Common myeloid progenitor, CD34-positive (primary cell): Measurements from ENCODE around the gene CCDC127.
"Not testable (repeated sequence)": the region's sequence is repeated elsewhere in the genome, so short reads cannot be mapped to it uniquely, and the experiment has no call there.

Experiments used
- CTCF ChIA-PET: fragments of 350-600 bp; sonication (Branson Sonifier 250); formaldehyde crosslinking; loops from one replicate; lab custom pipeline; 2021; ENCODE audit warnings: antibody characterized with exemption; lab: Charles Lee
- POLR2A ChIA-PET: fragments of 350-600 bp; sonication (Branson Sonifier 250); formaldehyde crosslinking; loops from one replicate; lab custom pipeline; 2021; ENCODE audit warnings: antibody characterized with exemption; lab: Charles Lee
- DNase-seq, 3 donors: peaks; one replicate each; pipeline versions ENCODE4 v3.0.0 to v3.0.0-alpha.2; 2013
- H3K27ac ChIP-seq, 2 experiments: 1 replicate in 1 of 2; 2 replicates in 1 of 2; pipeline ENCODE4 v1.7.0; 2013; ENCODE audit warnings: inconsistent platforms in 2 of 2, low read length in 2 of 2, mild to moderate bottlenecking in 2 of 2, low read depth in 1 of 2, moderate library complexity in 1 of 2; ENCODE audit not compliant: severe bottlenecking in 2 of 2, insufficient read depth in 1 of 2, poor library complexity in 1 of 2
- H3K27me3 ChIP-seq, 5 experiments: replicated peaks in 2 of 5; 1 replicate in 3 of 5; 2 replicates in 2 of 5; pipeline versions ENCODE4 v1.6.1 to v1.7.0; 2013; ENCODE audit warnings: low read length in 4 of 5, mild to moderate bottlenecking in 2 of 5, moderate library complexity in 2 of 5, inconsistent platforms in 1 of 5; ENCODE audit not compliant: insufficient read depth in 5 of 5, control insufficient read depth in 4 of 5
- H3K36me3 ChIP-seq, 4 experiments: 1 replicate in 2 of 4; 2 replicates in 2 of 4; pipeline versions ENCODE4 v1.6.1 to v1.7.0; 2013; ENCODE audit warnings: low read length in 3 of 4, control low read depth in 1 of 4, mild to moderate bottlenecking in 1 of 4; ENCODE audit not compliant: control insufficient read depth in 4 of 4, insufficient read depth in 4 of 4
- H3K4me1 ChIP-seq, 4 experiments: 1 replicate in 3 of 4; 2 replicates in 1 of 4; pipeline versions ENCODE4 v1.6.1 to v1.7.1; 2013; ENCODE audit warnings: low read length in 3 of 4, mild to moderate bottlenecking in 3 of 4, control low read depth in 1 of 4, inconsistent platforms in 1 of 4, moderate library complexity in 1 of 4; ENCODE audit not compliant: control insufficient read depth in 4 of 4, insufficient read depth in 4 of 4; ENCODE audit errors: control extremely low read depth in 1 of 4
- H3K4me3 ChIP-seq, 7 experiments: 1 replicate in 4 of 7; 2 replicates in 3 of 7; pipeline versions ENCODE4 v1.5.1 to v1.7.0; 2013; ENCODE audit warnings: mild to moderate bottlenecking in 7 of 7, low read length in 6 of 7, moderate library complexity in 6 of 7, inconsistent platforms in 2 of 7, low read depth in 2 of 7, control low read depth in 1 of 7; ENCODE audit not compliant: insufficient read depth in 4 of 7, control insufficient read depth in 1 of 7; ENCODE audit errors: extremely low read depth in 1 of 7
- H3K9me3 ChIP-seq, 5 experiments: 1 replicate in 4 of 5; 2 replicates in 1 of 5; pipeline versions ENCODE4 v1.6.1 to v1.7.1; 2013; ENCODE audit warnings: low read length in 4 of 5, mild to moderate bottlenecking in 2 of 5, inconsistent platforms in 1 of 5, low read depth in 1 of 5, moderate library complexity in 1 of 5; ENCODE audit not compliant: control insufficient read depth in 4 of 5, insufficient read depth in 2 of 5; ENCODE audit errors: control extremely low read depth in 1 of 5
- WGBS: methylation state at CpG from one replicate; pipeline ENCODE4 v1.1.5; 2013; ENCODE audit not compliant: insufficient coverage; 5-methylcytosine and 5-hydroxymethylcytosine counted together

CCDC127 gene

DNA sequence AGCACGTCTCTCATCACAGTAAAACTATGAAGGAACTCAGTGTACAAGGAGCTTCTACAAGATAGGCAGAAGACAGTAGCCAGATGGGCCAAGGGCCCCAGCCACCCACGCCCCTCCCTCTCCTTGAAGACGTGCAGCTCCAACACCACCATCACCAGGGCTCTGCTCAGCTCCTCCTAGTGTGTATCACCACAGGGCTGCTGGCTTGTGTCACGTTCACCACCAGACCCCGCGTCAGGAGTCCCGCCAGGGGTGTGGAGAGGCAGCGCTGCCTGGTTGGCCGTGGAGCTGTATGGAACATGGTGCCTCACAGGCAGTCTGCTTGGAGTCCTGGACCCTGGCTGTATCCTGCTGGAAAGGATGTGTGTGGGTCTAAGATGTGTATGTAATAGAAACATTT lies 32.4 kb upstream of the CCDC127 start:
- H3K27ac ChIP-seq, POLR2A ChIA-PET, H3K9me3 ChIP-seq, H3K27me3 ChIP-seq, CTCF ChIA-PET, H3K4me3 ChIP-seq: not testable (repeated sequence)
- Histone ChIP-seq H3K36me3 (peaks cover 2 to 40% (median 25%) of the 10 kb centered on the region in 4 experiments), H3K4me1 (peaks cover 0 to 22% (median 8%) of the 10 kb centered on the region in 4 experiments)
- DNase-seq: peak in 1 of 3 donors; percentile 17
- 100% methylated on average over 2 of the region's 9 CpGs for WGBS

DNA sequence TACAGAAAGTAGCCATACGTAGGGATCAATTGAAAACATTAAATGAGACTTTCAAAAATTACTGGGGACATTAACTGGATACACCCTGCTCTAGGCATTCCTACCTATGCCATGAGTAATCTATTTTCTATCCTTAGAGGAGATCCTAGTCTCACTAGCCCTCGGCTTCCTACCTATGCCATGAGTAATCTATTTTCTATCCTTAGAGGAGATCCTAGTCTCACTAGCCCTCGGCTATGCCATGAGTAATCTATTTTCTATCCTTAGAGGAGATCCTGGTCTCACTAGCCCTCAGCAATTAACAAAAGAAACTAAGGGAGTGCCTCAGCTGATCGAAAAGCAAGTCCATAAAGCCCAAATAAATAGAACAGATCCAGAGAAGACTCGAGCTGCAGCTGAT lies 27.8 kb upstream of the CCDC127 start:
- Histone ChIP-seq H3K36me3 (peaks cover 2 to 46% (median 32%) of the 10 kb centered on the region in 4 experiments), H3K9me3 (peaks cover 0 to 11% (median 5%) of the 10 kb centered on the region in 5 experiments), H3K4me1 (peaks cover 0 to 21% (median 4%) of the 10 kb centered on the region in 4 experiments)
- H3K27me3 ChIP-seq, H3K4me3 ChIP-seq, DNase-seq, H3K27ac ChIP-seq, POLR2A ChIA-PET: not testable (repeated sequence)
- WGBS: 100% methylated on average over 4 of the region's 5 CpGs
- CTCF ChIA-PET: interaction anchor here (2.5 to 3.7 kb wide), 2 partner anchors 12 to 22 kb away, joined by 8 to 9 read pairs; no protein-coding TSS in a partner anchor

DNA sequence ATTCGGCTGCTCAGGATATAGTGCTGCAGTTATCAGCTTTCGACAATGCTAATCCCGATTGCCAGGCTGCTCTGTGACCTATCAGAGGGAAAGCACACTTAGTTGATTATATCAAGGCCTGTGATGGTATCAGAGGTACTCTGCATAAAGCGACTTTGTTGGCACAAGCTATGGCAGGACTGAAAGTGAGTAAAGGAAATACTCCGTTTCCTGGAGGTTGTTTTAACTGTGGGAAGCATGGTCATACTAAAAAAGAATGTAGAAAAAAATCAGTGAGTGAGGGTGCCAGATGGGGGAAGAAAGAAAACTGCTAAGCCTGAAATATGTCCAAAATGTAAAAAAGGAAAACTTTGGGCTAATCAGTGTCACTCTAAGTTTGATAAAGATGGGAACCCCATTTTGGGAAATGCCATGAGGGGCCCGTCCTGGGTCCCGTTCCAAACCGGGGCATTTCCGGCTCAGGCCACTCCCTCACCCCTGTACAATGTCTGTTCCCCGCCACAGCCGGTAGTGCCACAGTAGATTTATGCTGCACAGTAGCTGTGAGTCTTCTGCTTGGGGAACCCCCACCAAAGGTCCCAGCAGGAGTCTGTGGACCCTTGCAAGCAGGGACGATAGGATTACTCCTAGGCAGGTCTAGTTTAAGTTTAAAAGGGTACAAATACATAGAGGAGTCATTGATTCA lies 25.9 kb upstream of the CCDC127 start:
- Histone ChIP-seq H3K9me3 (peaks cover 0 to 14% (median 3%) of the 10 kb centered on the region in 5 experiments), H3K4me1 (peaks cover 0 to 21% (median 4%) of the 10 kb centered on the region in 4 experiments), H3K4me3 (peak overlapping the region in 2 of 7 experiments; percentile 49 to 59), H3K36me3 (peaks cover 5 to 52% (median 32%) of the 10 kb centered on the region in 4 experiments)
- CTCF ChIA-PET: interaction anchor here (1.8 kb wide), 1 partner anchor 24 kb away, joined by 4 read pairs; no protein-coding TSS in a partner anchor
- H3K27ac ChIP-seq, POLR2A ChIA-PET, H3K27me3 ChIP-seq: not testable (repeated sequence)
- DNase-seq: peak in 2 of 3 donors; percentile 68 to 79
- 1% methylated on average over 5 of the region's 12 CpGs for WGBS

DNA sequence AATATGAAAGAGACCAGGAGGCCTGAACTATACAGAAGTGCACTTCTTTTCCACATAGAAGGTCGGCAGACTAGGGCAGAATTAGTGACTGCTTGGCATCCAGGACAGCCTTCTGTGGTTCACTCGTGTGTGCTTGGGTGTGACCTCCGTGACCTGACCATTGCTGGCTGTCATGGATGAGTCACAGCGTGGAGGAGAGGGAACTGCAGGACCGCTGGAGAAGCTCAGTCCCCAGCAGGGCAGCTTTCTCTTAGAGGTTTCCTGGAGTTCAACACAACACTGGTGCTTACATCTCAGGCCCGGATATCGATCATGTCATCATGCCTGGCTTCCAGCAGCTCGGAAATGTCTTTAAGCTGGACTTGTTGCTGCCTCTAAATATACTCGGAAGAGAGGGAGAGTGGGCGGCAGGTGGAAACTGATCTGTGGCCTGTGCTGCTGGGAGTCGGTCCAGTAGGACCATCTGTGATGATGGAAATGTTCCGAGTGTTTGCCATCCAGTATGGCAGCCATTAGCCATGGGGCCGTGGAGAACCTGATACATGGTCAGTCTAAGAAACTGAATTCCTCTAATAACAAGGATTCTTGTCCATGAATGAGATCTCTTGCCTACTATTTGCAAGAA lies 23.2 kb upstream of the CCDC127 start:
- peaks cover 0 to 14% (median 3%) of the 10 kb centered on the region in 5 experiments for H3K9me3 ChIP-seq
- H3K4me3 ChIP-seq, H3K27me3 ChIP-seq, H3K27ac ChIP-seq, DNase-seq, POLR2A ChIA-PET: not testable (repeated sequence)
- peaks cover 0 to 21% (median 4%) of the 10 kb centered on the region in 4 experiments for H3K4me1 ChIP-seq
- CTCF ChIA-PET: interaction anchor here (1.2 kb wide), 1 partner anchor 23 kb away, joined by 3 read pairs; the partner anchor contains the start of genes CCDC127 and SDHA
- 98% methylated on average over 13 of the region's 13 CpGs for WGBS
- H3K36me3 ChIP-seq: peaks cover 3 to 52% (median 29%) of the 10 kb centered on the region in 4 experiments

DNA sequence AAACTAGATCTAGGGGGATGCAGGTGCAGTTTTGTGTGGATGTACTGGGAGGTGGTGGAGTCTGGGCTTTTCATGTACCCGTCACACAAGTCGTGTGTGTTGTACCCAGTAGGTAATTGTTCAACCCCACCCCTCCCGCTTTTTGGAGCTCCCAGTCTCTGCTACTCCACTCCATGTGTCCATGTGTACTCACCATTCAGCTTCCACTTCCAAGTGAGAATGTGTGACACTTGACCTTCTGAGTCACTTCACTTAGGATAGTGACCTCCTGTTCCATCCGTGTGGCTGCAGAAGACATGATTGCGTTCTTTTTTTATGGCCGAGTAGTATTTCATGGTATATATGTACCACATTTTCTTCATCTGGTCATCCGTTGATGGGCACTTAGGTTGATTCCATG lies 22.6 kb upstream of the CCDC127 start:
- Histone ChIP-seq H3K4me1 (peaks cover 0 to 21% (median 4%) of the 10 kb centered on the region in 4 experiments), H3K9me3 (peaks cover 0 to 14% (median 3%) of the 10 kb centered on the region in 5 experiments), H3K36me3 (peaks cover 6 to 56% (median 29%) of the 10 kb centered on the region in 4 experiments)
- H3K4me3 ChIP-seq, POLR2A ChIA-PET, H3K27me3 ChIP-seq, H3K27ac ChIP-seq, DNase-seq: not testable (repeated sequence)
- CTCF ChIA-PET: interaction anchor here (1.2 kb wide), 1 partner anchor 22 kb away, joined by 3 read pairs; the partner anchor contains the start of genes CCDC127 and SDHA
- 100% methylated on average over 1 of the region's 7 CpGs for WGBS

DNA sequence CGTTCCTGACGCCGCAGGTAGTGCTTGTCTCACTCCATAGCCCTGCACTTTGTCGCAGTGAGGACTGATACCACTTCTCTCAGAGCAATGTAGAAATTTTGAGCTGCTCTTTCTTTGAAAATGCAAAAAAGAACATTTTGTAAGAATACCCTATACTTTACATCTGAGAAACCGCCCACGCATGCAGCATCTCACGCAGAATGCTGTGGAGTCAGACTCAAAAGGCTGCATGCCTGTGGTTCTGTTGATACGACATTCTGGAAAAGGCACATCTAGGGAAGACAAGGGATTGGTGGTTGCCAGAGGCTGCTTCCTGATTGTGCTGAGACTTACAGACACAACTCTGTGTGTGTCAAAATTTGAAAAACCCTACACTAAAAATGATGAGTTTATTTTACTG lies 20.0 kb upstream of the CCDC127 start:
- peaks cover 0 to 14% (median 3%) of the 10 kb centered on the region in 5 experiments for H3K9me3 ChIP-seq
- peaks cover 8 to 77% (median 45%) of the 10 kb centered on the region in 4 experiments for H3K36me3 ChIP-seq
- CTCF ChIA-PET: not testable (repeated sequence)

More for the DNA sequence above, 20.0 kb upstream of the CCDC127 start:
- DNase-seq, H3K27me3 ChIP-seq, POLR2A ChIA-PET, H3K4me1 ChIP-seq, H3K27ac ChIP-seq, H3K4me3 ChIP-seq: not testable (repeated sequence)
- WGBS: 96% methylated on average over 5 of the region's 8 CpGs
